ENCODE measurements around the gene ZFYVE21.

- TF ChIP-seq CTCF (IDR thresholded peaks at IDR 0.05 in 2 of 3, conservative IDR thresholded peaks at IDR 0.05 in 1 of 3; ENCODE audit: borderline replicate concordance in 1 of 3, insufficient read depth in 1 of 3, low read depth in 2 of 3, low read length in 2 of 3): no peak
- TF ChIP-seq POLR2A (IDR thresholded peaks at IDR 0.05; ENCODE audit: borderline replicate concordance, extremely low read depth, insufficient read depth, insufficient read length): no peak
- no peak for TF ChIP-seq YY1 (IDR thresholded peaks at IDR 0.05; ENCODE audit: extremely low read depth, insufficient replicate concordance, low read depth, low read length)
- TF ChIP-seq REST (IDR thresholded peaks at IDR 0.05; ENCODE audit: low read depth): no peak
- no peak for TF ChIP-seq ATF3 (IDR thresholded peaks at IDR 0.05)
- no peak for TF ChIP-seq SRF (IDR thresholded peaks at IDR 0.05; ENCODE audit: low read depth)
- no peak for TF ChIP-seq EGR1 (IDR thresholded peaks at IDR 0.05; ENCODE audit: low read depth)
- TF ChIP-seq SP1 (IDR thresholded peaks at IDR 0.05; ENCODE audit: low read depth): no peak
- no peak for TF ChIP-seq FOSL1 (IDR thresholded peaks at IDR 0.05; ENCODE audit: low read depth)
- no peak for TF ChIP-seq JUND (IDR thresholded peaks at IDR 0.05)
- TF ChIP-seq EZH2phosphoT487 (IDR thresholded peaks at IDR 0.05; ENCODE audit: borderline replicate concordance): no peak
- no peak for TF ChIP-seq ELF1 (IDR thresholded peaks at IDR 0.05; ENCODE audit: borderline replicate concordance, low read depth)
Observed at GRCh38 chr14:103703433-103704385, 11.9 kb upstream of the ZFYVE21 start.
